Iris pigment epithelial cell (primary cell): ENCODE data around the gene TTC12.

Source experiments
- DNase-seq: peaks from one replicate; pipeline ENCODE4 v3.0.0-alpha.2; 2011; ENCODE audit warnings: low read depth

The TTC12 gene

DNA sequence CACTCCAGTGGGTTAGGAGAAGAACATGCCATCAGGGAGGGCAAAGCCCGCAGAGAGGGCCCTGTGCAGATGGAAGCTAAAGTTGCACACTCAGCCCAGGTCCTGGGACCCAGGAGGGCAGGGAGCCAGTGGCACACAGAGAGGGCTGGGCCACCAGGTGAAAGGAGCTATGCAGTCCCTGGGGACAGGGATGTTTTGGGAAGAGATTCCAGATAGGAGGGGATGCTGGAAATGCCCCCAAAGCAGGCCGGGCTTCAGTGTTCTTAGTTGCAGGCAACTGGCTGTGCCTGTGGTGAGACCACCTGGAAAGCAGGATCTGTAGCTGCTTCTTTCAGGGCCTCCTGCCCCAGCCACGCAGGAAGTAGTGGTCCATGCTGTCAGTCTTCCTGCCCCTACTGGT lies 92.8 kb downstream of the TTC12 start:
- no peak for DNase-seq

DNA sequence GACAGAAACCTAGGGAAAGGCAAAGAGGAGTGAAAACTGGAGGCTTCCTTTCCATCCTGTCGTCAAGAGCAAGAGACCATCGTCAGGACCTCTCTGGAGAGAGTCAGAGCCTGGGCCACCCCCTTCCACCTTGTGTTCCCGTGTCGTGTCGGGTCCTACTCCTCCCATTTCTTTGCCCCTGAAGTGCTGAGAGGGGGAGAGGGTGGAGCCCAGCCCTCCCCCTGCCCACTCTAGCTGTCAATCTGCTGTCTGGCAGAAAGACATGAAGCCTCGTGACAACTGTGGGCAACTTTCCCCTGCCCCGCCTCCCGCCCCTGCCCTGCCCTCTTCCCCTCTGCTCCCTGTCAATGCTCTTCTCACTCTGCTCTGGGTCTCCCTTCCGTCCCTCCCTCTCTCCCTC lies 93.8 kb downstream of the TTC12 start:
- DNase-seq = no peak

DNA sequence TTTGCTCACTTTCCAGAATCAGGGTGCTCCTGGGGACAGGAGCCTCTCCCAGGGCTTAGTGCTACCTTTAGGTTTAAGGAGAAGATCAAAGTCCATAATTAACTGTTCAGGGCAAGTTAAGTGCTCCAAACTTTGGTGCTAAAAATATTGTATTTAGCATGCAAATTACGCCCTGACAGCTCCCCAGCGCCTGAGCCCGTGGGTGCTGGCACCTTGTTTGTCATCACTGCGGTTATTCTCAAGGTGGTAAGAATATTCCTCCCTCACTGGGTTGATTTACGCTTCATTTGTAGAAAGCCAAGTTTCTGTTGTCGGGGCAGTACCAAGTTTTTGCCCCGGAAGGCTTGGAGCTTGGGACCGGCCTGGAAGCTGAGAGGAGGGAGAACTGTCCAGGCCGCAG lies 94.5 kb downstream of the TTC12 start:
- no peak for DNase-seq

DNA sequence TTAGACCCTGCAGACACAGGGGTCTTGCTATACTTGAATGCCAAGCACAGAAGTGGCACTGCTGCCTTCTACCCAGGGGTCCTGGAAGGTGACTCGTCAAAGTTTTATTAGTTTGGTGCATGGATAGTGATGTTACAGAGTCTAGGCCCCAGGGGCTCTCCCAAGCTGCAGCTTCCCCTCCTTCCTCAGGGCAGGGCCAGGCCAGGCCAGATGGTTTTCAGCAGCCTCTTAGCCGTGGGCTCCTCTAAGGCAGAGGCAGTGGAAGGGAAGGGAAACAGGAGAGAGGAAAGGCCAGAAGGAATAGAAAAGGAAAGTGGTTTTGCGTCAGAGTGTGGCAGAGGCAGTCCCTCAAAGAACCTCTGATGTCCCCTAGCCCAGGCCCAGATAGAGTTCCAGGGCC lies 95.1 kb downstream of the TTC12 start:
- no peak for DNase-seq

DNA sequence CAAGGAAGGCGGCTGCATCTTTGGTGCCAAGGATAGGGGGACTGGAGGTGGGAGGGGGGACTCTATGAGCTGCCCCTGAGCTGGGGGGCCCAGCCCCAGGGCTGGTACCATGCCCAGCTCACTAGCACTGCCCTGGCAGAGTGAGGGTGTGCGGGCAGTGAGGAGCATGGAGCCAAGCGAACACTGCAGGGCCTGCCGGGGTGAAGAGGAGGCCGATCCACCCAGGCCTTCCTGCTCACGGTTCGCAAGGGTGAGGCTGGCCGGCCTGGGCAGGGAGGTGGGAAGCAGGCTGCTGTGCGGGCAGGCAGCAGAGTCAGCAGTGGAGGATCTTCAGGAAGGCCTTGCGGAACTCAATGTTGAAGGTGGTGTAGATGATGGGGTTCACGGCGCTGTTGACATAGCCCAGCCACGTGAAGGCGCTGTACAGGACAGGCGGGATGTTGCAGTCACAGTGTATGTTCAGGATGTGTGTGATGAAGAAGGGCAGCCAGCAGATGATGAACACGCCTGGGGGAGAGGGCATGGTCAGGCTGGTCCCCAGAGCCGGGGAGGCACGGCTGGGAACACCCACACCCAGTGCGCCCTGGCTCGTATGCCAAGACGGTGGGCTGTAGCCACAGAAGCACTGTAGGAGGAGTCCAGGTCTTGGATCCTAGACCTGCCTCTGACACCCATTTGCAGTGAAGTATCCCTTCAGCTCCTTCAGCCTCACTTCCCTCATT lies 96.2 kb downstream of the TTC12 start:
- no peak for DNase-seq

DNA sequence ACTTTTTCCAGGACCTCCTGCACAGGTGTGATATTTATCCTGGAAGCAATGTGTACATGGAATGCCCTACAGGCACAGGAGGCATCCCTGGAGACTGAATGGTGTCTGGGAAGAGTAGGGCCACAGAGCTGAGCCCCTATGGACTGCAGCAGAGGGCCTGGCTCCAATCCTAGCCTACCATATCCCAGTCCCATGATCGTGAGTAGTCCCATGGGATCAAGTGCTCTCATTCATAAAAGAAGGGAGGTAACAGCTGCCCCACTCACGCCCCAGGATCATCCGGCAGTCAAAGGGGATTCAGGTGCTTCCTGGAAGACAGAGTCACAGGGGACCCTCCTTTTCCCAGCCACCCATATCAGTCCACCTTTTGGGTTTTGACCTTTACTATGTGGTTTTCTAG lies 97.2 kb downstream of the TTC12 start:
- no peak for DNase-seq

DNA sequence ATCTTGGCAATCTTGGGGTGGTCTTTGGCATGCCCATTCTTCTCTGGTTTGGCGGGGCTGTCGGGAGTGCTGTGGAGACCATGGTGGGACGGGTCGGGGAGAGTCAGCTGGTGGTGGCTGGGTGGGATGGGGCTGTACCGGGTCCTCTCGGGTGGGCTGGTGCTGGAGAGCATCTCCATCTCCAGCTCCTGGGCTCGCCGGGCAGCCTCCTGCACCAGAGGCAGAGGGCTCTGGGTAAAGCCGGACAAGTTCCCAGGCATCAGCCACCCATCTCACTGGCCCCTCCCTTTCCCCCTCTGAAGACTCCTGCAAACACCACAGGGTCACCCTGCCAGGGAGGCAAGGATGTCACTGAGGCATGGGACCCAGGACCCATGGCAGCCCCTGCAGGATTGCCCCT lies 98.3 kb downstream of the TTC12 start:
- DNase-seq = no peak

DNA sequence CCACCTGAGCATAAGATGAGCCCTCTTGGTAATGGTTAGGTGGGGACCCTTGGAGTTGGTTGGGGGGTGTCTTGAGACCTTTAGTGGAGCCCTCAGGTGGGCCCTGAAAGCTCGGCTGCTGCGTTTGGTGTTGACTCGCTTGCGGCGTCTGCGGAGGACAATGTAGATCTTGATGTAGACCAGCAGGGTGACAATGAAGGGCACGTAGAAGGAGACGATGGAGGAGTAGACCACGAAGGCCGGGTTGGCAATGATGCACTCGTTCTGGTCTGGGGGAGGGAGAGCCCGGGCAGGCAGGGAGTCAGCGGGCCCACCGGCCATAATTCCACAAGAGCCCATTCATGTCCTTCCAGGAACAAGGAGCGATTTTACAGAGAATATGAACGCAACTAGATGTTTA lies 101.0 kb downstream of the TTC12 start:
- DNase-seq = no peak
